NCI-H446 (cell line): ENCODE data around the gene ZNF737.
"Not testable (repeated sequence)": the region's sequence is repeated elsewhere in the genome, so short reads cannot be mapped to it uniquely, and the experiment has no call there.

Experiments
- DNase-seq, 2 experiments: peaks; one replicate each; lab custom pipeline; 2025; lab: John Stamatoyannopoulos, UW

The ZNF737 gene

DNA sequence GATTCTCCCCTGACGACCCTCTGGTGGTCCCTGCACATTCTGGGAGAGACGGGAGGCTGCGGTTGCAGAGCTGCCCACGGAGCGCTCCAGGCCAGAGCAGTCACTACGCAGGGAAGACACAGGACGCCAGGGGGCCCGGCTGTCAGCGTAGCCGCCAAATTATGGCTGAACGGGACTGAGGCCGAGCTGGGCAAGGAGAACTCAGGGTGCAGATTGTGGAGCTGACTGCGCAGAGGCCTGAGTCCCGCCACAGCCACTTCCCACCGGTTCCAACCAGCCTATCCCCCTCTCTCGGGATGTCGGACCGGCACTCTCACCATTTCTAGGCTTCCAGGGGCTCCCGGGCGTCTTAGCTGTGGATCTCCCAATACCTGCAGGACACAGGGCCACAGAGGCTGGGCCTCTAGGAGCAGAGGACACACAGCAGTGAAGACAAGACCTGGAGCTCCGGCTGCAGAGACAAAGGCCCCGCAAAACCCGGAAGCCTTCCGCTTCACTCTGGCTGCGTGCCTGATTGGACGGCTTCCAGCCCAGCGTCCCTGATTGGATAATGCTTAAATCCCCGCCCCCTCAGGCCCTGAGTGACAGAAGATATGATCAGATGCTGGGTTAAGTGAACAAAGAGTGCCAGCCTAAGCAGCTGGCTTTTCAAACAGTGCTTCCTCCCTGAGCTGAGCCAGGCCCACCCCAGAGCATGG is at the start of gene ZNF737:
Gene ZNF737, minus strand, starts transcription at position 461 of the 698 bp plus-strand sequence. Its CDS starts 141 bp downstream, at position 320.
- DNase-seq, result peak in 1 of 2 experiments; percentile 56

- DNase-seq, result not testable (repeated sequence)
These were observed 49.4 kb upstream of the ZNF737 start for GRCh38 chr19:20614971-20615370.

- DNase-seq, result no peak
These were observed 47.2 kb upstream of the ZNF737 start for GRCh38 chr19:20612711-20613316.

- DNase-seq, result no peak
These were observed 46.3 kb upstream of the ZNF737 start for GRCh38 chr19:20611866-20612265.

DNA sequence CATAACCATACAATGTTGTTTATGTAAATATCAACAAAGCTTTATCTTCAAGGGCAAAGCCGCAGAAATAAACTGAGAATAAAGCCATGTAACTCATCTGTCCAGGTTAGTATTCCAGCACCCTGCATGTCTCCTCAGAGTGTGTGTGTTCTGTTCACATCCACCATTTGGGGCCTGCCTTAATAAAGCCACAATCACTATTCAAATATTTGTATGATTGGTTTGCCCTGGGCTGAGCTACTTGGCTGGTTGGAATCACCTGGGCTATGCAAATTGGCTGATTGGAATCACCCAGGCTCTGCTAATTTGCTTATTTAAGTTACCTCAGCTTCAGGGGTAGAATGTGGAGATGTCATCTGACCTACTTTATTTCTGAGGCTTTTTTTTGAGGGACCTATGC is 42.4 kb upstream of the ZNF737 start:
- no peak for DNase-seq

GRCh38 chr19:20558571-20558970 is 7.0 kb downstream of the ZNF737 start:
- DNase-seq, result no peak

GRCh38 chr19:20558011-20558410 is 7.6 kb downstream of the ZNF737 start:
- DNase-seq, result no peak

DNA sequence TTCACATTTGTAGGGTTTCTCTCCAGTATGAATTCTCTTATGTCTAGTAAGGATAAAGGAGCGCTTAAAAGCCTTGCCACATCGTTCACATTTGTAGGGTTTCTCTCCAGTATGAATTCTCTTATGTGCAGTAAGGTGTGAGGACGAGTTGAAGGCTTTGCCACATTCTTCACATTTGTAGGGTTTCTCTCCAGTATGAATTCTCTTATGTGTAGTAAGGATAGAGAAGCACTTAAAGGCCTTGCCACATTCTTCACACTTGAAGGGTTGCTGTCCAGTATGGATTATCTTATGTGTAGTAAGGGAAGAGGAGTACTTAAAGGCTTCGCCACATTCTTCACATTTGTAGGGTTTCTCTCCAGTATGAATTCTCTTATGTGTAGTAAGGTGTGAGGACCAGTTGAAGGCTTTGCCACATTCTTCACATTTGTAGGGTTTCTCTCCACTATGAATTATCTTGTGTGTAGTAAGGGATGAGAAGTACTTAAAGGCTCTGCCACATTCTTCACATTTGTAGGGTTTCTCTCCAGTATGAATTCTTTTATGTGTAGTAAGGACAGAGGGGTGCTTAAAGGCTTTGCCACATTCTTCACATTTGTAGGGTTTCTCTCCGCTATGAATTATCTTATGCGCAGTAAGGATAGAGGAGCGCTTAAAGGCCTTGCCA is 20.8 kb downstream of the ZNF737 start:
- DNase-seq, result not testable (repeated sequence)

- not testable (repeated sequence) for DNase-seq
These were observed 35.3 kb downstream of the ZNF737 start for GRCh38 chr19:20530303-20530702.

DNA sequence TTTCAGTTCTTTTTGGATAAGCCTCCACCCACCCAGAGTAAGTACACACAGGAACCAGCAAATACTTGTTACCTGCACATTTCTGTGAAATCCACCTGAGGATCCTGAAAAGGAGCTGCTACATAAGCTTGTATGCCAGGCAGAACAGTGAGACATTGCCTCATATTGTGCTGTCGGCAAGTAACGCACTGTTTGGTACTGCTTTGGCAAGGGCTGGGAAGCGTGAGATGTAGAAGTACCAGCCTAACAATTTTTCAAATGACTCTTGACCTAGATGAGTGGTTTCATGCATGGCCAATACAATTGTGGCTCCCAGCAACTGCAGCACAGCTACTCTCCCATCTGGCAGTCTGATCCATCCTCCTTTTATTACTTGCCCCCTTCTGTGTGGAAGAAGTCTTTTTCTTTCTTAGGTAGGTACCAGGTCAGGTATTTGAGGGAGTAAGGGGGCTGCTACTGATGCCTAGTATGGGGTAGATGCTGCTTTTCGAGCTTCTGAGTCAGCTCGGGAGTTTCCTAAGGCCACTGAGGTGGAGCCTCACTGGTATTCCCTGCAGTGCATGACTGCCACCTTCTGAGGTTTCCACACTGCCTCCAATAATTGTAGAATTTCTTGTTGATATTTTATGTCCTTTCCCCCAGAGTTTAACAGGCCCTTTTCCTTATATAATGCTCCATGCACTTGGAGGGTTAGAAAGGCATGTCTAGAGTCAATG is 52.2 kb downstream of the ZNF737 start:
- DNase-seq, result no peak

- peak in 1 of 2 experiments; percentile 54 for DNase-seq
These were observed 62.1 kb downstream of the ZNF737 start for GRCh38 chr19:20503476-20503875.
